Dedifferentiated amniotic fluid mesenchymal stem cell (primary cell): Measurements from ENCODE around the gene EIF4A3.

ENCODE experiments used
- DNase-seq: peaks from one replicate; pipeline ENCODE4 v3.0.0-alpha.2; 2016; ENCODE audit errors: extremely low spot score

Gene EIF4A3

GRCh38 chr17:80137131-80137530 is 9.8 kb downstream of the EIF4A3 start:
- DNase-seq: no peak

GRCh38 chr17:80133626-80133970 is 13.3 kb downstream of the EIF4A3 start:
- no peak for DNase-seq

- DNase-seq: no peak
These were observed 13.9 kb downstream of the EIF4A3 start for GRCh38 chr17:80132906-80133625.

GRCh38 chr17:80130992-80131391 is 15.9 kb downstream of the EIF4A3 start:
- DNase-seq: no peak

GRCh38 chr17:80129006-80129565 is 17.8 kb downstream of the EIF4A3 start:
- no peak for DNase-seq

GRCh38 chr17:80126449-80126715 is 20.5 kb downstream of the EIF4A3 start:
- no peak for DNase-seq

- DNase-seq: peak; percentile 45
These were observed 21.1 kb downstream of the EIF4A3 start for GRCh38 chr17:80125656-80126448.

- no peak for DNase-seq
These were observed 22.5 kb downstream of the EIF4A3 start for GRCh38 chr17:80124351-80124981.

GRCh38 chr17:80123791-80124190 is 23.1 kb downstream of the EIF4A3 start:
- no peak for DNase-seq

- no peak for DNase-seq
These were observed 23.9 kb downstream of the EIF4A3 start for GRCh38 chr17:80122926-80123505.

GRCh38 chr17:80122026-80122575 is 24.8 kb downstream of the EIF4A3 start:
- no peak for DNase-seq

- DNase-seq: no peak
These were observed 27.1 kb downstream of the EIF4A3 start for GRCh38 chr17:80119839-80120238.

- no peak for DNase-seq
These were observed 27.6 kb downstream of the EIF4A3 start for GRCh38 chr17:80119271-80119791.

GRCh38 chr17:80118601-80119270 is 28.2 kb downstream of the EIF4A3 start:
- DNase-seq: no peak

GRCh38 chr17:80117491-80118401 is 29.2 kb downstream of the EIF4A3 start:
- DNase-seq: no peak

GRCh38 chr17:80116921-80117380 is 30.0 kb downstream of the EIF4A3 start:
- no peak for DNase-seq

GRCh38 chr17:80116276-80116920 is 30.5 kb downstream of the EIF4A3 start:
- no peak for DNase-seq

GRCh38 chr17:80115159-80115558 is 31.8 kb downstream of the EIF4A3 start:
- no peak for DNase-seq

- no peak for DNase-seq
These were observed 32.2 kb downstream of the EIF4A3 start for GRCh38 chr17:80114758-80115157.
